H1 (cell line): ENCODE data around the gene CSNK1G3. TPM values are rescaled to one million over a fixed set of nuclear protein-coding genes. Genes with fewer than 3 reads are reported as not detected.

Experiments
- CTCF ChIA-PET: fragments of 300-600 bp; sonication (Branson Sonifier 250); formaldehyde crosslinking; loops from one replicate; lab custom pipeline; 2021; ENCODE audit not compliant: partially characterized antibody; lab: Charles Lee
- POLR2A ChIA-PET: fragments of 300-600 bp; sonication (Branson Sonifier 250); formaldehyde crosslinking; loops from one replicate; lab custom pipeline; 2021; ENCODE audit warnings: inconsistent platforms; ENCODE audit not compliant: partially characterized antibody; lab: Charles Lee
- DNase-seq, 2 experiments: peaks; one replicate each; pipeline versions ENCODE4 v3.0.0 to v3.0.0-alpha.2; 2010 to 2022; ENCODE audit warnings: low spot score in 2 of 2, low read depth in 1 of 2, mixed read lengths in 1 of 2
- FAIRE-seq: peaks from 2 replicates; lab custom pipeline; 2011; peaks lifted over from hg19 to GRCh38; lab: Jason Lieb, UNC
- H2AFZ ChIP-seq: 2 replicates; pipeline ENCODE4 v1.8.1; 2012; ENCODE audit warnings: low read length, inconsistent platforms
- H2AK5ac ChIP-seq: 2 replicates; pipeline ENCODE4 v1.6.1; 2013; ENCODE audit warnings: low read depth, low read length
- H2BK120ac ChIP-seq: replicated peaks from 2 replicates; pipeline ENCODE3; 2013; ENCODE audit warnings: low read depth, low read length, inconsistent platforms
- H2BK12ac ChIP-seq: 2 replicates; pipeline ENCODE4 v1.6.1; 2013; ENCODE audit warnings: low read depth, low read length
- H2BK15ac ChIP-seq: 2 replicates; pipeline ENCODE4 v1.6.1; 2013; ENCODE audit warnings: low read length
- H2BK20ac ChIP-seq: 2 replicates; pipeline ENCODE4 v1.6.1; 2013; ENCODE audit warnings: low read length
- H2BK5ac ChIP-seq: 2 replicates; pipeline ENCODE4 v1.6.1; 2013; ENCODE audit warnings: low read depth, low read length
- H3K14ac ChIP-seq: 2 replicates; pipeline ENCODE4 v1.6.1; 2013; ENCODE audit warnings: inconsistent platforms; ENCODE audit not compliant: insufficient read length
- H3K18ac ChIP-seq: 2 replicates; pipeline ENCODE4 v1.6.1; 2013; ENCODE audit warnings: low read length; ENCODE audit errors: extremely low read depth
- H3K23ac ChIP-seq: 2 replicates; pipeline ENCODE4 v1.6.1; 2013; ENCODE audit warnings: inconsistent platforms; ENCODE audit not compliant: insufficient read length
- H3K23me2 ChIP-seq: 2 replicates; pipeline ENCODE4 v1.6.1; 2013; ENCODE audit warnings: low read depth, low read length
- H3K27ac ChIP-seq: 2 replicates; pipeline ENCODE4 v1.6.1; 2011; ENCODE audit warnings: low read depth, low read length, inconsistent platforms
- H3K27me3 ChIP-seq, 4 experiments: replicated peaks in 1 of 4; 1 replicate in 1 of 4; 2 replicates in 3 of 4; pipeline versions ENCODE4 v1.6.1 to v1.8.1; 2011 to 2013; ENCODE audit warnings: low read length in 3 of 4, mild to moderate bottlenecking in 3 of 4, inconsistent platforms in 2 of 4, mixed read lengths in 2 of 4, moderate library complexity in 1 of 4; ENCODE audit not compliant: control insufficient read depth in 3 of 4, insufficient read depth in 3 of 4; ENCODE audit errors: extremely low read depth in 1 of 4
- H3K36me3 ChIP-seq, 4 experiments: 2 replicates each; pipeline versions ENCODE4 v1.6.1 to v1.8.1; 2011 to 2013; ENCODE audit warnings: mild to moderate bottlenecking in 4 of 4, low read length in 3 of 4, moderate library complexity in 2 of 4, control low read depth in 1 of 4, inconsistent platforms in 1 of 4; ENCODE audit not compliant: insufficient read depth in 4 of 4, control insufficient read depth in 2 of 4
- H3K4ac ChIP-seq: replicated peaks from 2 replicates; pipeline ENCODE3; 2013; ENCODE audit warnings: low read length, low read depth, mixed read lengths, inconsistent platforms; ENCODE audit not compliant: insufficient read length
- H3K4me1 ChIP-seq, 4 experiments: replicated peaks in 1 of 4; 1 replicate in 1 of 4; 2 replicates in 3 of 4; pipeline versions ENCODE4 v1.6.1 to v1.8.1; 2011 to 2013; ENCODE audit warnings: low read length in 3 of 4, inconsistent platforms in 2 of 4, mixed read lengths in 1 of 4; ENCODE audit not compliant: insufficient read depth in 4 of 4, control insufficient read depth in 3 of 4
- H3K4me2 ChIP-seq, 2 experiments: 2 replicates each; pipeline versions ENCODE4 v1.6.1 to v1.8.1; 2011 to 2013; ENCODE audit warnings: low read depth in 2 of 2, low read length in 2 of 2, control low read depth in 1 of 2, inconsistent platforms in 1 of 2, mild to moderate bottlenecking in 1 of 2; ENCODE audit not compliant: insufficient read depth in 1 of 2
- H3K4me3 ChIP-seq, 4 experiments: fragments of 200-600, 300-600 bp in 1 of 4; sonication (generic), shearing (Covaris generic), sonication (Bioruptor Twin) in 1 of 4; 2 replicates each; pipeline versions ENCODE4 v1.5.1 to v1.8.1; 2011 to 2016; ENCODE audit warnings: low read length in 4 of 4, low read depth in 3 of 4, control low read depth in 2 of 4, inconsistent platforms in 2 of 4, mild to moderate bottlenecking in 2 of 4, mixed read lengths in 1 of 4, moderate library complexity in 1 of 4; ENCODE audit not compliant: insufficient read depth in 2 of 4; ENCODE audit errors: extremely low read depth in 1 of 4
- H3K56ac ChIP-seq: replicated peaks from 2 replicates; pipeline ENCODE3; 2013; ENCODE audit warnings: low read depth, mild to moderate bottlenecking, mixed read lengths, low read length, inconsistent platforms; ENCODE audit not compliant: insufficient read length
- H3K79me1 ChIP-seq: 2 replicates; pipeline ENCODE4 v1.6.1; 2013; ENCODE audit warnings: low read depth, low read length, control low read depth
- H3K79me2 ChIP-seq, 2 experiments: 2 replicates each; pipeline versions ENCODE4 v1.6.1 to v1.8.1; 2012 to 2013; ENCODE audit warnings: low read length in 2 of 2, mild to moderate bottlenecking in 2 of 2, inconsistent platforms in 1 of 2; ENCODE audit not compliant: insufficient read depth in 2 of 2, control insufficient read depth in 1 of 2
- H3K9ac ChIP-seq, 4 experiments: replicated peaks in 1 of 4; 1 replicate in 1 of 4; 2 replicates in 3 of 4; pipeline versions ENCODE4 v1.6.1 to v1.8.1; 2011 to 2013; ENCODE audit warnings: low read depth in 3 of 4, low read length in 3 of 4, control low read depth in 2 of 4, mild to moderate bottlenecking in 2 of 4, moderate library complexity in 2 of 4, inconsistent platforms in 1 of 4; ENCODE audit errors: extremely low read depth in 1 of 4
- H3K9me3 ChIP-seq, 2 experiments: 2 replicates each; pipeline versions ENCODE4 v1.6.1 to v1.8.1; 2012 to 2013; ENCODE audit warnings: mild to moderate bottlenecking in 2 of 2, moderate library complexity in 2 of 2, control low read depth in 1 of 2, inconsistent platforms in 1 of 2, low read depth in 1 of 2, low read length in 1 of 2, mixed read lengths in 1 of 2; ENCODE audit not compliant: insufficient read depth in 2 of 2
- H4K20me1 ChIP-seq, 2 experiments: replicated peaks in 1 of 2; 2 replicates each; pipeline versions ENCODE3 to v1.8.1; 2011 to 2013; ENCODE audit warnings: inconsistent platforms in 2 of 2, low read length in 2 of 2, mild to moderate bottlenecking in 1 of 2; ENCODE audit not compliant: insufficient read depth in 2 of 2, control insufficient read depth in 1 of 2
- H4K5ac ChIP-seq: 2 replicates; pipeline ENCODE4 v1.6.1; 2013; ENCODE audit warnings: low read length, low read depth, mixed read lengths, inconsistent platforms; ENCODE audit not compliant: insufficient read length
- H4K8ac ChIP-seq: 2 replicates; pipeline ENCODE4 v1.8.0; 2013; ENCODE audit warnings: mild to moderate bottlenecking, moderate library complexity, low read length, inconsistent platforms; ENCODE audit not compliant: insufficient read depth; ENCODE audit errors: extremely low read depth
- H4K91ac ChIP-seq: replicated peaks from 2 replicates; pipeline ENCODE3; 2013; ENCODE audit warnings: low read length, mixed read lengths, inconsistent platforms; ENCODE audit not compliant: insufficient read length
- CBX5 ChIP-seq: fragments of 300-800, 300-1000 bp; sonication (generic); IDR thresholded peaks from 2 replicates; pipeline ENCODE4 v1.7.1; 2016; ENCODE audit warnings: antibody characterized with exemption, low read length, low read depth
- CHD2 ChIP-seq: IDR thresholded peaks from 2 replicates; pipeline ENCODE4 v1.6.1; 2012; ENCODE audit warnings: low read length, improper control_type of control experiment
- CREB1 ChIP-seq: IDR thresholded peaks from 2 replicates; pipeline ENCODE4 v1.6.1; 2012; ENCODE audit warnings: inconsistent platforms
- CTCF ChIP-seq, 3 experiments: IDR thresholded peaks; 1 replicate in 2 of 3; 2 replicates in 1 of 3; pipeline versions ENCODE4 v1.5.1 to v1.6.1; 2011; ENCODE audit warnings: low read length in 3 of 3, mild to moderate bottlenecking in 3 of 3, inconsistent platforms in 2 of 3, low read depth in 1 of 3, moderate library complexity in 1 of 3; ENCODE audit not compliant: insufficient read depth in 1 of 3; ENCODE audit errors: control extremely low read depth in 1 of 3
- EGR1 ChIP-seq: IDR thresholded peaks from 2 replicates; pipeline ENCODE4 v1.6.1; 2011; ENCODE audit warnings: low read depth, low read length, borderline replicate concordance
- JUND ChIP-seq: IDR thresholded peaks from 2 replicates; pipeline ENCODE4 v1.6.1; 2011; ENCODE audit warnings: mild to moderate bottlenecking, improper control_type of control experiment, low read length
- KDM4A ChIP-seq: IDR thresholded peaks from one replicate; pipeline ENCODE4 v1.7.1; 2012; ENCODE audit warnings: low read depth, mild to moderate bottlenecking, moderate library complexity, low read length, inconsistent platforms; ENCODE audit not compliant: severe bottlenecking
- RAD21 ChIP-seq, 2 experiments: IDR thresholded peaks in 1 of 2; conservative IDR thresholded peaks in 1 of 2; 2 replicates each; pipeline ENCODE4 v1.6.1; 2011; ENCODE audit warnings: low read depth in 2 of 2, low read length in 2 of 2, improper control_type of control experiment in 1 of 2, inconsistent platforms in 1 of 2, mild to moderate bottlenecking in 1 of 2, moderate library complexity in 1 of 2
- SRF ChIP-seq: IDR thresholded peaks from 2 replicates; pipeline ENCODE4 v1.6.1; 2011; ENCODE audit warnings: mild to moderate bottlenecking, low read depth, low read length, moderate library complexity
- TBP ChIP-seq: IDR thresholded peaks from 2 replicates; pipeline ENCODE4 v1.6.1; 2011; ENCODE audit warnings: low read depth, low read length, improper control_type of control experiment
- YY1 ChIP-seq: IDR thresholded peaks from 2 replicates; pipeline ENCODE4 v1.6.1; 2011; ENCODE audit warnings: low read depth, mild to moderate bottlenecking, low read length
- ZNF274 ChIP-seq: IDR thresholded peaks from 2 replicates; pipeline ENCODE4 v1.7.0; 2012; ENCODE audit warnings: low read length, borderline replicate concordance; ENCODE audit errors: extremely low read depth
- WGBS, 2 experiments: shearing (Covaris generic) in 1 of 2; methylation state at CpG; one replicate each; pipeline versions ENCODE4 v1.1.6 to v1.1.7; 2013 to 2015; ENCODE audit warnings: low lambda C conversion rate in 2 of 2, mixed read lengths in 2 of 2, inconsistent platforms in 1 of 2, low coverage in 1 of 2, missing lambda C conversion rate in 1 of 2; ENCODE audit not compliant: insufficient replicate concordance in 2 of 2, insufficient coverage in 1 of 2, insufficient read length in 1 of 2; ENCODE audit errors: extremely low coverage in 1 of 2, missing lambda C conversion rate in 1 of 2; 5-methylcytosine and 5-hydroxymethylcytosine counted together
- polyA plus RNA-seq, 7 experiments: library from polyadenylated mRNA; depleted of rRNA in 3 of 7; stranded (reverse) in 5 of 7; unstranded in 2 of 7; fragments of >200 nt in 5 of 7; fragments of 200-250 nt in 2 of 7; gene quantifications; 1 replicate in 5 of 7; 2 replicates in 1 of 7; 4 replicates in 1 of 7; pipeline versions ENCODE4 v1.2.1 to v1.2.3, GENCODE V29; 2011 to 2013; ENCODE audit warnings: missing spikeins in 2 of 7, mixed read lengths in 2 of 7
- total RNA-seq: library from RNA; stranded (reverse); fragmentation: NEBNext Ultra II Directional; extraction: Animal tissue kit (Norgen Biotek cat#: 25700); gene quantifications from 2 replicates; pipeline ENCODE4 v1.2.1, GENCODE V29; 2021

CSNK1G3 gene
- total and polyA plus RNA-seq, 2 of the 8 experiments (the other 6 are each of a cell fraction or from before 2014, with no cell fraction given): 10.6 to 58.9 TPM

- no peak overlapping the region for H3K18ac ChIP-seq
- H4K91ac ChIP-seq: no peak overlapping the region
- H3K36me3 ChIP-seq: no peaks in the 10 kb centered on the region
- no peak overlapping the region for H2BK120ac ChIP-seq
- no peak overlapping the region for H2AFZ ChIP-seq
- DNase-seq (no peak), FAIRE-seq (no peak)
- H3K79me1 ChIP-seq: no peaks in the 10 kb centered on the region
- no peaks in the 10 kb centered on the region for H4K20me1 ChIP-seq
- no peak overlapping the region for H2BK20ac ChIP-seq
- no peaks in the 10 kb centered on the region for H3K79me2 ChIP-seq
- H3K9ac ChIP-seq: no peak overlapping the region
- H3K4me3 ChIP-seq: no peak overlapping the region
- no peak overlapping the region for H3K4ac ChIP-seq
- H3K23me2 ChIP-seq: no peaks in the 10 kb centered on the region
- H3K56ac ChIP-seq: no peak overlapping the region
- ChIA-PET POLR2A (no interaction called here), CTCF (no interaction called here)
- no peak overlapping the region for H4K5ac ChIP-seq
- no peak overlapping the region for H3K4me2 ChIP-seq
- H3K9me3 ChIP-seq: peaks cover 0 to 10% of the 10 kb centered on the region in 2 experiments; a peak in 1 of 4 replicates
- H2BK12ac ChIP-seq: no peak overlapping the region
- no peak overlapping the region for H2AK5ac ChIP-seq
- H3K14ac ChIP-seq: no peak overlapping the region
- H2BK5ac ChIP-seq: no peak overlapping the region
- 93% methylated on average over 10 of the region's 10 CpGs; no CpG with 5 or more reads in 1 of the 2 experiments for WGBS, 2 experiments
- H3K27ac ChIP-seq: no peak overlapping the region
- H4K8ac ChIP-seq: no peak overlapping the region
- no peak overlapping the region for H2BK15ac ChIP-seq
- H3K23ac ChIP-seq: no peak overlapping the region
- H3K4me1 ChIP-seq: no peaks in the 10 kb centered on the region
- H3K27me3 ChIP-seq: no peaks in the 10 kb centered on the region
- no peak for TF ChIP-seq SRF
- no peak for TF ChIP-seq CTCF (IDR thresholded peaks at IDR 0.05; ENCODE audit: control extremely low read depth in 1 of 3, insufficient read depth in 1 of 3, low read depth in 1 of 3, low read length in 3 of 3)
- TF ChIP-seq TBP: no peak
- TF ChIP-seq CHD2: no peak
- no peak for TF ChIP-seq CREB1
- no peak for TF ChIP-seq KDM4A
- no peak for TF ChIP-seq YY1
- TF ChIP-seq EGR1: no peak
- TF ChIP-seq JUND: no peak
- TF ChIP-seq RAD21 (IDR thresholded peaks at IDR 0.05 in 1 of 2, conservative IDR thresholded peaks at IDR 0.05 in 1 of 2; ENCODE audit: low read depth in 2 of 2, low read length in 2 of 2): no peak
- no peak for TF ChIP-seq ZNF274
- no peak for TF ChIP-seq CBX5
Measured at GRCh38 chr5:123628860-123629544, 117.0 kb downstream of the CSNK1G3 start.
